ENCODE measurements around the gene RNF115.

RNF115 gene

DNA sequence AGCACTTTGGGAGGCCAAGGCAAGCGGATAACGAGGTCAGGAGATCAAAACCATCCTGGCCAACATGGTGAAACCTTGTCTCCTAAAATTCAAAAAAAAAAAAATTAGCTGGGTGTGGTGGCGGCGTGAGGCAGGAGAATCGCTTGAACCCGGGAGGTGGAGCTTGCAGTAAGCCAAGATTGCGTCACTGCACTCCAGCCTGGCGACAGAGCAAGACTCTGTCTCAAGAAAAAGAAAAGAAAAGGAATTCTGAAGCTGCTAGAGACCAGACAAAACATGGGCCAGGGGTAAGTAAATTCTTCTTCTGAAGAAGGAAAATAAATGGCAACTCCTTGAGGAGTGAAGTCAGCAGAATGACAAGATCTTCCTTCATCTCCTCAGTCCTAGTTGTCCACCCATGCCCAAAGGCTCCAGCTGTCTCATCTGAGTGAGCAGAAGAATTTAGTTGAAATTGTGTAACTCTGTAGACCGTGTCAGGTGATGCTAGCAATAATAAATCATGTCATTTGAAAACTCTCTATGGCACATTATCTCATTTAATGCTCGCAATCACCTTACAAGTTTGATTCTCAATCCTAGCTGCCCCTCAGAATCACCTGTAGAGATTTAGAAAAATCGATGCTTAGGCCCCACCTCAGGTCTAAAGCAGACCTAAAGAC, 131.0 kb downstream of the RNF115 start:
- no peak for DNase-seq

- DNase-seq = no peak
Measured at GRCh38 chr1:145690587-145691558, 133.0 kb downstream of the RNF115 start.

DNA sequence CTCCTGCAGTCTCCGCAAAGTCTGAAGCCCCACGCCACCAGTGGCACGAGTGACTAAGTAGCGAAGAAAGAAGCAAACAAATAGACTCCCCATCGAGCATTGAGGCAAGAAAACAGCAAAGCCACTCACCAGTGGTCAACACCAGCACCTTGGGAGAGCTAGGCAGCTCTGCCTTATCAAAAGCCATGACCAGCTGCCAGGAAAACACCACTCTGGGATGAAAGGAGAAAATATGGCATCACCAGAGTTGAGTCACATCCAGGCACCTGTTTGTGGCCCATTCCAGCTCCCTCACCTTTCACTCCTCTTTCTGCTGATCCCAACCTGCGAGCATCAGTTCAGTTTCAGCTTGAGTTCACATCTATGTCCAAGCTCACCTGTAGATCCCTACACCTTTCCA, 134.0 kb downstream of the RNF115 start:
- DNase-seq = no peak

- DNase-seq = no peak
Measured at GRCh38 chr1:145688924-145689323, 135.0 kb downstream of the RNF115 start.

All from NCI-H187 (cell line).